Activated CD8-positive, alpha-beta T cell treated with anti-CD3 and anti-CD28 coated beads for 36 hours (primary cell): Measurements from ENCODE around the gene LRRN1. TPM values are rescaled to one million over a fixed set of nuclear protein-coding genes. Genes with fewer than 3 reads are reported as not detected.

ENCODE experiments used
- ATAC-seq: fragments of 200-7000 bp; cut with Tn5 transposase; one replicate; pipeline ENCODE4 v1.10.0; 2021; ENCODE audit warnings: mild to moderate bottlenecking, moderate library complexity
- CTCF ChIA-PET: fragments of 350-600 bp; sonication (Branson Sonifier 250); formaldehyde crosslinking; loops from one replicate; lab custom pipeline; 2021; ENCODE audit warnings: antibody characterized with exemption; lab: Charles Lee
- POLR2A ChIA-PET: fragments of 350-600 bp; sonication (Branson Sonifier 250); formaldehyde crosslinking; loops from one replicate; lab custom pipeline; 2021; ENCODE audit warnings: antibody characterized with exemption; lab: Charles Lee
- DNase-seq: peaks from one replicate; pipeline ENCODE4 v3.0.0-alpha.2; 2020
- H3K27ac Mint-ChIP-seq: one replicate; pipeline ENCODE4 v1.8.0; 2021; ENCODE audit warnings: mild to moderate bottlenecking, mixed read lengths
- H3K27me3 Mint-ChIP-seq: one replicate; pipeline ENCODE4 v1.8.0; 2021; ENCODE audit warnings: mixed read lengths
- H3K36me3 Mint-ChIP-seq: one replicate; pipeline ENCODE4 v1.8.0; 2021; ENCODE audit warnings: low read depth, mixed read lengths
- H3K4me1 Mint-ChIP-seq: one replicate; pipeline ENCODE4 v1.8.0; 2021; ENCODE audit warnings: low read depth, mixed read lengths
- H3K4me3 Mint-ChIP-seq: one replicate; pipeline ENCODE4 v1.8.0; 2021; ENCODE audit warnings: mild to moderate bottlenecking, moderate library complexity, mixed read lengths
- H3K9me3 Mint-ChIP-seq: one replicate; pipeline ENCODE4 v1.8.0; 2021; ENCODE audit warnings: mixed read lengths
- intact Hi-C: fragments of 100-400 bp; cut with micrococcal nuclease; formaldehyde crosslinking; loops from one replicate; pipeline ENCODE4 v1.10.0; 2022
- total RNA-seq, 2 experiments: library from RNA; stranded (reverse); gene quantifications; one replicate each; pipeline ENCODE4 v1.2.3, GENCODE V29; 2021
- TF ChIP-seq, protein P1 (sequence below): fragments of 200-600 bp; IDR thresholded peaks from one replicate; pipeline ENCODE4 v1.8.0; 2022; ENCODE audit warnings: antibody characterized with exemption, mild to moderate bottlenecking

LRRN1 gene
- total RNA-seq, 2 experiments from 2014 or later: 0.98 to 1.3 TPM

DNA sequence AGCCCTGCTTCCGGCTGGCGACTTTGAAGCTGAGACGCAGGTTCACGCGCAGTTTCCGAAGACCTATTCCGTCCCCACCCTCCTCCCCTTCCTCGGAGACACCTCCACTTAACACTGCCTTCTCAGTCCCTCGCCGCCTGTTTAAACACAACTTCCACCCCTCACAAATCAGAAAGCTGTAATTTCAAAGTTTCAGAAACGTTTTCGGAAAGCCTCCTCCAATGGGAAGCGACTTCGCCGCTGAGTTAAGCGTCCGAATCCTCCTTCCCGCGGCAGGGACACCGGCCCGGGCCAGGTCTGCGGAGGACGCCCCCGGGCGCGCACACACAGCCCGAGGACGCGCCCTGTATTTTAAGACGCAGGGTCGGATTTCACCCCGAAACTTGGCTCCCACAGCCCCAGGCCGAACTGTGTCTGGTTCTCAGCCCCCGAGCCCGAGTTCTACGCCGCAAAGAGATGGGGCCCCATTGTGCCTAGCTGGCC is 559 bp upstream of the LRRN1 start:
- peak overlapping the region; percentile 84 for H3K4me3 Mint-ChIP-seq
- ATAC-seq: peak; percentile 78
- DNase-seq: peak; percentile 76
- TF ChIP-seq, protein P1, sequence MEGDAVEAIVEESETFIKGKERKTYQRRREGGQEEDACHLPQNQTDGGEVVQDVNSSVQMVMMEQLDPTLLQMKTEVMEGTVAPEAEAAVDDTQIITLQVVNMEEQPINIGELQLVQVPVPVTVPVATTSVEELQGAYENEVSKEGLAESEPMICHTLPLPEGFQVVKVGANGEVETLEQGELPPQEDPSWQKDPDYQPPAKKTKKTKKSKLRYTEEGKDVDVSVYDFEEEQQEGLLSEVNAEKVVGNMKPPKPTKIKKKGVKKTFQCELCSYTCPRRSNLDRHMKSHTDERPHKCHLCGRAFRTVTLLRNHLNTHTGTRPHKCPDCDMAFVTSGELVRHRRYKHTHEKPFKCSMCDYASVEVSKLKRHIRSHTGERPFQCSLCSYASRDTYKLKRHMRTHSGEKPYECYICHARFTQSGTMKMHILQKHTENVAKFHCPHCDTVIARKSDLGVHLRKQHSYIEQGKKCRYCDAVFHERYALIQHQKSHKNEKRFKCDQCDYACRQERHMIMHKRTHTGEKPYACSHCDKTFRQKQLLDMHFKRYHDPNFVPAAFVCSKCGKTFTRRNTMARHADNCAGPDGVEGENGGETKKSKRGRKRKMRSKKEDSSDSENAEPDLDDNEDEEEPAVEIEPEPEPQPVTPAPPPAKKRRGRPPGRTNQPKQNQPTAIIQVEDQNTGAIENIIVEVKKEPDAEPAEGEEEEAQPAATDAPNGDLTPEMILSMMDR: no peak
- peaks cover 20% of the 10 kb centered on the region for H3K4me1 Mint-ChIP-seq
- peaks cover 1% of the 10 kb centered on the region for H3K9me3 Mint-ChIP-seq
- H3K36me3 Mint-ChIP-seq: no peaks in the 10 kb centered on the region
- POLR2A ChIA-PET: interaction anchor here (1.3 kb wide), 1 partner anchor 621 kb away, joined by 3 read pairs; no protein-coding TSS in a partner anchor
- peaks cover 14% of the 10 kb centered on the region for H3K27me3 Mint-ChIP-seq
- CTCF ChIA-PET: no interaction called here
- peak overlapping the region; percentile 83 for H3K27ac Mint-ChIP-seq
- intact Hi-C loops: no loop called here

DNA sequence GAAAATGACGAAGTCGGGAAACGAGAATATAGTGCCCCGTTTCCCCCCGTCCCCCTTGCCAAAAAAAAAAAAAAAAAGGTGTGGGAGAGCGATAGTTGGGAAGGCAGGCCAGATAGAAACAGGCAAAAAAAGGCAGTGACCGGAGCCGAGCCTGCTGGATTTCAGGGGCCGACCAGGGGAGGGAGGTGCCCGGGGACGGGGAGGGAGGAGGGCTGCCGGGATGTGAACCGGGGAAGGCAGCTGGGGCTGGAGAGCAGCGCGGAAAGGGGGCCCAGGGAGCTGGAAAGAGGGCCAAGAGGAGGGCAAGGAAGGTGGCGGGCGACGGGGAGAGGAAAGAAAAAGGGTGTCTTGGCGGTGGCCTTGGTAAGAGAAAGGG is 837 bp downstream of the LRRN1 start:
- POLR2A ChIA-PET: interaction anchor here (0.6 to 0.7 kb wide), 3 partner anchors 8 to 455 kb away, joined by 3 read pairs; no protein-coding TSS in a partner anchor
- ATAC-seq: no peak
- Mint-ChIP-seq H3K4me1 (peaks cover 16% of the 10 kb centered on the region), H3K36me3 (no peaks in the 10 kb centered on the region), H3K27me3 (peaks cover 14% of the 10 kb centered on the region), H3K4me3 (peak overlapping the region; percentile 84), H3K27ac (no peak overlapping the region), H3K9me3 (no peaks in the 10 kb centered on the region)
- intact Hi-C loops: no loop called here
- CTCF ChIA-PET: no interaction called here
- peak; percentile 12 for DNase-seq
- TF ChIP-seq, protein P1: no peak

- ChIA-PET CTCF (interaction anchor here (1.0 kb wide), 1 partner anchor 10 kb away, joined by 3 read pairs; no protein-coding TSS in a partner anchor), POLR2A (interaction anchor here (0.6 kb wide), 1 partner anchor 456 kb away, joined by 3 read pairs; no protein-coding TSS in a partner anchor)
Measured at GRCh38 chr3:3800685-3801493, 1.7 kb downstream of the LRRN1 start.

GRCh38 chr3:3801494-3801841 is 2.2 kb downstream of the LRRN1 start:
- no peaks in the 10 kb centered on the region for H3K36me3 Mint-ChIP-seq
- no peak overlapping the region for H3K27ac Mint-ChIP-seq
- ChIA-PET CTCF (interaction anchor here (1.0 kb wide), 1 partner anchor 9 kb away, joined by 3 read pairs; no protein-coding TSS in a partner anchor), POLR2A (no interaction called here)
- intact Hi-C loops: no loop called here
- peaks cover 14% of the 10 kb centered on the region for H3K27me3 Mint-ChIP-seq
- peak overlapping the region; percentile 43 for H3K4me3 Mint-ChIP-seq
- DNase-seq: no peak
- H3K4me1 Mint-ChIP-seq: peaks cover 16% of the 10 kb centered on the region
- TF ChIP-seq, protein P1: no peak
- no peaks in the 10 kb centered on the region for H3K9me3 Mint-ChIP-seq
- ATAC-seq: no peak

More at GRCh38 chr3:3800685-3801493, 1.7 kb downstream of the LRRN1 start:
- TF ChIP-seq, protein P1: no peak
- no peak overlapping the region for H3K27ac Mint-ChIP-seq
- H3K4me1 Mint-ChIP-seq: peaks cover 16% of the 10 kb centered on the region
- H3K9me3 Mint-ChIP-seq: no peaks in the 10 kb centered on the region
- DNase-seq: no peak
- no peak for ATAC-seq
- H3K27me3 Mint-ChIP-seq: peaks cover 14% of the 10 kb centered on the region
- no peaks in the 10 kb centered on the region for H3K36me3 Mint-ChIP-seq
- intact Hi-C loops: no loop called here
- H3K4me3 Mint-ChIP-seq: peak overlapping the region; percentile 84

DNA sequence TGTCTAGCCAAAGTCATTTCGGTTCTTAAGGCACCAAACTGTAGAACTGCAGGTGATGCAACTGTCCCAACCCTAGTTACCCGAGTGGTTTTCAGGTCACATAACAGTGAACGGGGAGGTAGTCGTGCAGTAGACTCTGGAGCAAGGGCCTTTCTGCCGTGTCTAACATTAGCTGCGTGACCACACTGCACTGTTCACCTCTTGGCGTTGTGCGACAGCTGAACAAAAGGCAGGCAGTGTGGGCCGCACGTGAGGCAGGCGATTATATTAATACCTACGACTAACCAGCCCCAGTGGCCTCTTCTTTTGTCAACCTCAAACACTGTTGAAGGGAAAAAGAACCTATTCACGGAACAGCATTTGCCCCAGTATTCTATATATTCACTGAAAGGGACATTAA is 2.8 kb downstream of the LRRN1 start:
- POLR2A ChIA-PET: no interaction called here
- CTCF ChIA-PET: interaction anchor here (1.0 kb wide), 1 partner anchor 9 kb away, joined by 3 read pairs; no protein-coding TSS in a partner anchor
- no peak overlapping the region for H3K27ac Mint-ChIP-seq
- ATAC-seq: no peak
- intact Hi-C loops: no loop called here
- H3K27me3 Mint-ChIP-seq: peaks cover 14% of the 10 kb centered on the region
- no peak overlapping the region for H3K4me3 Mint-ChIP-seq
- H3K9me3 Mint-ChIP-seq: no peaks in the 10 kb centered on the region
- H3K4me1 Mint-ChIP-seq: peaks cover 16% of the 10 kb centered on the region
- no peaks in the 10 kb centered on the region for H3K36me3 Mint-ChIP-seq
- TF ChIP-seq, protein P1: no peak
- no peak for DNase-seq
